ENCODE results near the gene TP53BP2.

Gene TP53BP2

GRCh38 chr1:223765719-223766340 lies 79.9 kb downstream of the TP53BP2 start:
- DNase-seq (ENCODE audit: low read depth in 2 of 3, low spot score in 1 of 3): no peak

- DNase-seq (ENCODE audit: low read depth in 2 of 3, low spot score in 1 of 3): no peak
These were observed 80.6 kb downstream of the TP53BP2 start for GRCh38 chr1:223765036-223765718.

GRCh38 chr1:223763881-223764280 lies 81.9 kb downstream of the TP53BP2 start:
- DNase-seq (ENCODE audit: low read depth in 2 of 3, low spot score in 1 of 3): no peak

- DNase-seq (ENCODE audit: low read depth in 2 of 3, low spot score in 1 of 3): no peak
These were observed 82.5 kb downstream of the TP53BP2 start for GRCh38 chr1:223763251-223763650.

- DNase-seq (ENCODE audit: low read depth in 2 of 3, low spot score in 1 of 3): no peak
These were observed 84.3 kb downstream of the TP53BP2 start for GRCh38 chr1:223761411-223761810.

- no peak for DNase-seq (ENCODE audit: low read depth in 2 of 3, low spot score in 1 of 3)
These were observed 84.9 kb downstream of the TP53BP2 start for GRCh38 chr1:223760833-223761232.

GRCh38 chr1:223759273-223759672 lies 86.5 kb downstream of the TP53BP2 start:
- DNase-seq (ENCODE audit: low read depth in 2 of 3, low spot score in 1 of 3): no peak

- no peak for DNase-seq (ENCODE audit: low read depth in 2 of 3, low spot score in 1 of 3)
These were observed 87.0 kb downstream of the TP53BP2 start for GRCh38 chr1:223758734-223759133.

GRCh38 chr1:223756806-223757700 lies 88.7 kb downstream of the TP53BP2 start:
- DNase-seq (ENCODE audit: low read depth in 2 of 3, low spot score in 1 of 3): no peak

- no peak for DNase-seq (ENCODE audit: low read depth in 2 of 3, low spot score in 1 of 3)
These were observed 89.6 kb downstream of the TP53BP2 start for GRCh38 chr1:223755992-223756775.

- no peak for DNase-seq (ENCODE audit: low read depth in 2 of 3, low spot score in 1 of 3)
These were observed 90.3 kb downstream of the TP53BP2 start for GRCh38 chr1:223755432-223755792.

- DNase-seq (ENCODE audit: low read depth in 2 of 3, low spot score in 1 of 3): no peak
These were observed 90.9 kb downstream of the TP53BP2 start for GRCh38 chr1:223754681-223755431.

GRCh38 chr1:223752721-223753515 lies 92.8 kb downstream of the TP53BP2 start:
- DNase-seq (ENCODE audit: low read depth in 2 of 3, low spot score in 1 of 3): no peak

GRCh38 chr1:223751696-223752095 lies 94.1 kb downstream of the TP53BP2 start:
- no peak for DNase-seq (ENCODE audit: low read depth in 2 of 3, low spot score in 1 of 3)

GRCh38 chr1:223750730-223751570 lies 94.8 kb downstream of the TP53BP2 start:
- no peak for DNase-seq (ENCODE audit: low read depth in 2 of 3, low spot score in 1 of 3)

- DNase-seq (ENCODE audit: low read depth in 2 of 3, low spot score in 1 of 3): peak; percentile 23 to 51 (median 41)
These were observed 96.7 kb downstream of the TP53BP2 start for GRCh38 chr1:223748773-223749733.

GRCh38 chr1:223748405-223748772 lies 97.4 kb downstream of the TP53BP2 start:
- DNase-seq (ENCODE audit: low read depth in 2 of 3, low spot score in 1 of 3): no peak
